WTC11 (cell line): Measurements from ENCODE around the gene CCDC81. TPM values are rescaled to one million over a fixed set of nuclear protein-coding genes. Genes with fewer than 3 reads are reported as not detected.

Experiments used
- ATAC-seq: fragments of 200-7000 bp; cut with Tn5 transposase; 2 replicates; pipeline ENCODE4 v1.10.0; 2021; ENCODE audit warnings: mild to moderate bottlenecking, moderate library complexity
- CTCF ChIA-PET: fragments of 300-600 bp; sonication (Branson Sonifier 250); formaldehyde crosslinking; loops from one replicate; lab custom pipeline; 2021; ENCODE audit warnings: antibody characterized with exemption; lab: Charles Lee
- POLR2A ChIA-PET: fragments of 350-600 bp; sonication (Branson Sonifier 250); formaldehyde crosslinking; loops from one replicate; lab custom pipeline; 2021; ENCODE audit warnings: antibody characterized with exemption; lab: Charles Lee
- DNase-seq: peaks from one replicate; pipeline ENCODE4 v3.0.0; 2021; ENCODE audit warnings: low spot score
- H3K27ac Mint-ChIP-seq: 2 replicates; pipeline ENCODE4 v1.8.0; 2021; ENCODE audit warnings: mixed read lengths
- H3K27me3 Mint-ChIP-seq: 2 replicates; pipeline ENCODE4 v1.8.0; 2021; ENCODE audit warnings: low read depth, mild to moderate bottlenecking, moderate library complexity, mixed read lengths
- H3K36me3 Mint-ChIP-seq: 2 replicates; pipeline ENCODE4 v1.8.0; 2021; ENCODE audit warnings: mixed read lengths
- H3K4me1 Mint-ChIP-seq: 2 replicates; pipeline ENCODE4 v1.8.0; 2022; ENCODE audit warnings: mixed read lengths
- H3K4me3 Mint-ChIP-seq: 2 replicates; pipeline ENCODE4 v1.8.0; 2021; ENCODE audit warnings: mild to moderate bottlenecking, moderate library complexity, mixed read lengths
- H3K9me3 Mint-ChIP-seq: 2 replicates; pipeline ENCODE4 v1.8.0; 2021; ENCODE audit warnings: mixed read lengths
- ATF1 ChIP-seq: sonication (generic); formaldehyde crosslinking; IDR thresholded peaks from 2 replicates; pipeline ENCODE4 v1.8.1; 2023; ENCODE audit warnings: mild to moderate bottlenecking, moderate library complexity, missing genetic modification reagents
- ATF3 ChIP-seq: sonication (generic); formaldehyde crosslinking; conservative IDR thresholded peaks from 2 replicates; pipeline ENCODE4 v1.8.1; 2022; ENCODE audit warnings: mild to moderate bottlenecking, missing genetic modification reagents
- E2F1 ChIP-seq: sonication (generic); formaldehyde crosslinking; IDR thresholded peaks from 2 replicates; pipeline ENCODE4 v1.8.0; 2022; ENCODE audit warnings: mild to moderate bottlenecking, missing genetic modification reagents
- FOXK1 ChIP-seq: sonication (generic); formaldehyde crosslinking; IDR thresholded peaks from 2 replicates; pipeline ENCODE4 v1.8.0; 2022; ENCODE audit warnings: mild to moderate bottlenecking, moderate library complexity, missing genetic modification reagents
- HMGXB4 ChIP-seq: sonication (generic); formaldehyde crosslinking; IDR thresholded peaks from 2 replicates; pipeline ENCODE4 v1.8.1; 2023; ENCODE audit warnings: mild to moderate bottlenecking, moderate library complexity, missing genetic modification reagents
- NFATC4 ChIP-seq: fragments of 250-450 bp; sonication (Bioruptor Pico); IDR thresholded peaks from 2 replicates; pipeline ENCODE4 v1.9.0; 2021; ENCODE audit warnings: mild to moderate bottlenecking
- NR1H2 ChIP-seq: sonication (generic); formaldehyde crosslinking; IDR thresholded peaks from 2 replicates; pipeline ENCODE4 v1.9.0; 2021; ENCODE audit warnings: mild to moderate bottlenecking, moderate library complexity, missing genetic modification reagents
- NR2C2 ChIP-seq: sonication (generic); formaldehyde crosslinking; IDR thresholded peaks from 2 replicates; pipeline ENCODE4 v1.8.0; 2022; ENCODE audit warnings: mild to moderate bottlenecking, missing genetic modification reagents
- OVOL2 ChIP-seq: fragments of 250-450 bp; sonication (Bioruptor Pico); IDR thresholded peaks from 2 replicates; pipeline ENCODE4 v1.9.0; 2021; ENCODE audit warnings: mild to moderate bottlenecking, borderline replicate concordance
- PRDM15 ChIP-seq: sonication (generic); formaldehyde crosslinking; IDR thresholded peaks from 2 replicates; pipeline ENCODE4 v1.8.0; 2022; ENCODE audit warnings: missing genetic modification reagents
- PRRX2 ChIP-seq: fragments of 250-450 bp; sonication (Bioruptor Pico); IDR thresholded peaks from 2 replicates; pipeline ENCODE4 v1.8.0; 2021; ENCODE audit warnings: mild to moderate bottlenecking
- RORB ChIP-seq: fragments of 250-450 bp; sonication (Bioruptor Pico); IDR thresholded peaks from 2 replicates; pipeline ENCODE4 v1.9.0; 2021; ENCODE audit warnings: mild to moderate bottlenecking
- SP1 ChIP-seq: sonication (generic); formaldehyde crosslinking; conservative IDR thresholded peaks from 2 replicates; pipeline ENCODE4 v1.8.1; 2022; ENCODE audit warnings: missing genetic modification reagents
- TEAD4 ChIP-seq: sonication (generic); formaldehyde crosslinking; IDR thresholded peaks from 2 replicates; pipeline ENCODE4 v1.8.0; 2022; ENCODE audit warnings: mild to moderate bottlenecking, missing genetic modification reagents
- ZBTB21 ChIP-seq: sonication (generic); formaldehyde crosslinking; IDR thresholded peaks from 2 replicates; pipeline ENCODE4 v1.8.1; 2023; ENCODE audit warnings: mild to moderate bottlenecking, missing genetic modification reagents, borderline replicate concordance
- ZNF138 ChIP-seq: sonication (generic); formaldehyde crosslinking; conservative IDR thresholded peaks from 2 replicates; pipeline ENCODE4 v1.8.1; 2022; ENCODE audit warnings: mild to moderate bottlenecking, moderate library complexity, missing genetic modification reagents
- total RNA-seq: library from RNA; stranded (reverse); gene quantifications from 3 replicates; pipeline ENCODE4 v1.2.3, GENCODE V29; 2021
- TF ChIP-seq, protein P1 (sequence below): fragments of 250-450 bp; sonication (Bioruptor Pico); conservative IDR thresholded peaks from 2 replicates; pipeline ENCODE4 v1.9.0; 2021; ENCODE audit warnings: mild to moderate bottlenecking
- TF ChIP-seq, protein P2 (sequence below): fragments of 250-450 bp; sonication (Bioruptor Pico); IDR thresholded peaks from 2 replicates; pipeline ENCODE4 v1.9.0; 2021; ENCODE audit warnings: mild to moderate bottlenecking
- TF ChIP-seq, protein P3 (sequence below): sonication (generic); formaldehyde crosslinking; IDR thresholded peaks from 2 replicates; pipeline ENCODE4 v1.8.0; 2022; ENCODE audit warnings: mild to moderate bottlenecking, missing genetic modification reagents

CCDC81 gene
- total RNA-seq, 1 experiment from 2014 or later = 0.98 TPM

GRCh38 chr11:86463120-86463519 is 88.4 kb downstream of the CCDC81 start:
- ChIA-PET POLR2A (no interaction called here), CTCF (no interaction called here)
- no peak overlapping the region for H3K27ac Mint-ChIP-seq
- no peaks in the 10 kb centered on the region for H3K9me3 Mint-ChIP-seq
- ATAC-seq (no peak), DNase-seq (no peak)
- TF ChIP-seq OVOL2 = no peak
- no peak for TF ChIP-seq HMGXB4 (CRISPR knock-in tag)
- no peak for TF ChIP-seq ZBTB21 (CRISPR knock-in tag)
- no peak for TF ChIP-seq PRDM15 (CRISPR knock-in tag)
- TF ChIP-seq SP1 (CRISPR knock-in tag) = no peak
- TF ChIP-seq, protein P1, sequence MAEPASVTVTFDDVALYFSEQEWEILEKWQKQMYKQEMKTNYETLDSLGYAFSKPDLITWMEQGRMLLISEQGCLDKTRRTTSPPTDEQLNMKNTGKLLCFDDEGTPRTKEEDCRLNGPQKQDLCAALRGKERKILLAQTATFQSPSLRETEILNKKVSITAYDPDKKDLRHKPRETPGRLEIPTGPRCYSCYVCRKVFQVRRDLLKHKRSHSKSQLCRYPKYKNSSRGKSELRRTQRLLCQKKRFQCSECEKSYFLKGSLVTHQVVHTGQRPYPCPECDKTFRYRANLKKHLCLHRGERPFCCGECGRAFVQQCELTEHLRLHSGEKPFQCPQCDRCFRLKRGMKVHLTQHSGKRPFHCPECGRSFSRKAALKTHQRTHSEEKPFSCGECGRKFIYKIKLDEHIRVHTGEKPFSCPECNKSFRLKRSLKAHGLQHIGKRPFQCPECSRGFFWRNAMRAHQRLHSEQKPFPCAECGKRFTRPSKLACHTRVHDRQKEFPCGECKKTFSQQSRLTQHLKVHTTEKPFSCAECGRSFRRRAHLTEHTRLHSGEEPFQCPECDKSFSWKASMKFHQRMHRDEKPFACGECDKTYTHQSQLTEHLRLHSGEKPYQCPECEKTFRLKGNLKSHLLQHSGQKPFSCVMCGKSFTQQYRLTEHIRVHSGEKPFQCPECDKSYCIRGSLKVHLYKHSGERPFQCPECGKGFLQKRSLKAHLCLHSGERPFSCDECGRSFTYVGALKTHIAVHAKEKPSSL (CRISPR knock-in tag) = no peak
- TF ChIP-seq E2F1 = no peak
- TF ChIP-seq NR2C2 (CRISPR knock-in tag) = no peak
- TF ChIP-seq, protein P2, sequence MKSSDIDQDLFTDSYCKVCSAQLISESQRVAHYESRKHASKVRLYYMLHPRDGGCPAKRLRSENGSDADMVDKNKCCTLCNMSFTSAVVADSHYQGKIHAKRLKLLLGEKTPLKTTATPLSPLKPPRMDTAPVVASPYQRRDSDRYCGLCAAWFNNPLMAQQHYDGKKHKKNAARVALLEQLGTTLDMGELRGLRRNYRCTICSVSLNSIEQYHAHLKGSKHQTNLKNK = no peak
- TF ChIP-seq FOXK1 (CRISPR knock-in tag) = no peak
- TF ChIP-seq ATF3 = no peak
- no peak for TF ChIP-seq ATF1 (CRISPR knock-in tag)
- TF ChIP-seq NFATC4 (CRISPR knock-in tag) = no peak
- no peak for TF ChIP-seq NR1H2 (CRISPR knock-in tag)
- TF ChIP-seq PRRX2 (CRISPR knock-in tag) = no peak
- TF ChIP-seq ZNF138 (CRISPR knock-in tag) = no peak
- no peak for TF ChIP-seq TEAD4 (CRISPR knock-in tag)
- TF ChIP-seq, protein P3, sequence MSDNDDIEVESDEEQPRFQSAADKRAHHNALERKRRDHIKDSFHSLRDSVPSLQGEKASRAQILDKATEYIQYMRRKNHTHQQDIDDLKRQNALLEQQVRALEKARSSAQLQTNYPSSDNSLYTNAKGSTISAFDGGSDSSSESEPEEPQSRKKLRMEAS (CRISPR knock-in tag) = no peak
- no peak for TF ChIP-seq RORB
- H3K4me3 Mint-ChIP-seq = no peak overlapping the region
- H3K27me3 Mint-ChIP-seq = no peaks in the 10 kb centered on the region
- no peaks in the 10 kb centered on the region for H3K36me3 Mint-ChIP-seq
- H3K4me1 Mint-ChIP-seq = no peaks in the 10 kb centered on the region
